Measurements from ENCODE around the gene FAM3A. TPM values are rescaled to one million over a fixed set of nuclear protein-coding genes. Genes with fewer than 3 reads are reported as not detected.
A peak's percentile ranks its signal among the peaks of the same experiment; 100 is the strongest.

FAM3A gene
- total and polyA plus RNA-seq, 10 of the 15 experiments (the other 5 are each of a cell fraction or from before 2014, with no cell fraction given): 0.29 to 21.1 (median 11.4) TPM

GRCh38 chrX:154478728-154479622 lies 37.1 kb downstream of the FAM3A start, which contains the start of gene LAGE3 (continued):
- TF ChIP-seq POLR2AphosphoS5 (IDR thresholded peaks at IDR 0.05; ENCODE audit: low read length) (no peak), YBX1 (IDR thresholded peaks at IDR 0.05) (no peak), ATF2 (IDR thresholded peaks at IDR 0.05; ENCODE audit: low read length) (no peak), ZBED1 (IDR thresholded peaks at IDR 0.05; ENCODE audit: borderline replicate concordance) (no peak), FOS (IDR thresholded peaks at IDR 0.05; ENCODE audit: borderline replicate concordance, extremely low read depth, insufficient read length) (no peak), BHLHE40 (IDR thresholded peaks at IDR 0.05; ENCODE audit: borderline replicate concordance in 1 of 2, low read depth in 2 of 2, low read length in 1 of 2) (peak in 1 of 2 experiments; percentile 83; a peak in 2 of 4 replicates), ZZZ3 (IDR thresholded peaks at IDR 0.05; ENCODE audit: control insufficient read depth, insufficient read length, low read depth) (no peak), E2F8 (IDR thresholded peaks at IDR 0.05; ENCODE audit: low read depth, partially characterized antibody) (peak; percentile 98), ZNF384 (IDR thresholded peaks at IDR 0.05; ENCODE audit: borderline replicate concordance, low read depth, low read length) (no peak), NKRF (conservative IDR thresholded peaks at IDR 0.05) (no peak; the same call in 1 of the 2 replicates), ZBTB4 (CRISPR knock-in tag; IDR thresholded peaks at IDR 0.05) (no peak), NFYB (IDR thresholded peaks at IDR 0.05; ENCODE audit: insufficient read depth, low read depth, low read length) (no peak), POLR2A (IDR thresholded peaks at IDR 0.05; ENCODE audit: low read depth, low read length) (peak; percentile 81), SP1 (IDR thresholded peaks at IDR 0.05; ENCODE audit: low read depth, low read length) (peak; percentile 83), SMAD5 (IDR thresholded peaks at IDR 0.05; ENCODE audit: low read depth) (no peak)
